HG02588 (cell line): Measurements from ENCODE around the gene UCKL1.
A peak's percentile ranks its signal among the peaks of the same experiment; 100 is the strongest.
"Not testable (repeated sequence)": the region's sequence is repeated elsewhere in the genome, so short reads cannot be mapped to it uniquely, and the experiment has no call there.

Experiments used
- ATAC-seq: cut with Tn5 transposase; IDR thresholded peaks from one replicate; pipeline ENCODE4 v1.9.1; 2021; ENCODE audit warnings: mild to moderate bottlenecking, moderate library complexity; ENCODE audit not compliant: unreplicated experiment

UCKL1 gene

GRCh38 chr20:63955827-63956663 is at the start of gene UCKL1:
TSS of gene UCKL1 (minus strand) at chr20:63956416. CDS start at chr20:63956372, 44 bp downstream.
- peak; percentile 63 for ATAC-seq

- no peak for ATAC-seq
These were observed 49.2 kb upstream of the UCKL1 start for GRCh38 chr20:64005394-64005793.

GRCh38 chr20:64003960-64004725 is 47.9 kb upstream of the UCKL1 start:
- ATAC-seq, result no peak

- ATAC-seq, result no peak
These were observed 45.4 kb upstream of the UCKL1 start for GRCh38 chr20:64001607-64002011.

GRCh38 chr20:64000906-64001305 is 44.7 kb upstream of the UCKL1 start:
- ATAC-seq, result no peak

- no peak for ATAC-seq
These were observed 26.7 kb upstream of the UCKL1 start for GRCh38 chr20:63982937-63983336.

GRCh38 chr20:63980806-63981728 is 24.9 kb upstream of the UCKL1 start, which contains the start of gene PRPF6:
TSS of gene PRPF6 (plus strand) at chr20:63981132. CDS start at chr20:63981246, 114 bp downstream.
- peak; percentile 48 for ATAC-seq

- peak; percentile 6 for ATAC-seq
These were observed 24.1 kb upstream of the UCKL1 start for GRCh38 chr20:63980317-63980805.

GRCh38 chr20:63979557-63980316 is 23.5 kb upstream of the UCKL1 start, which contains the start of gene SAMD10:
TSS of gene SAMD10 (minus strand) at chr20:63979642. CDS start at chr20:63979467, 175 bp downstream.
- no peak for ATAC-seq

GRCh38 chr20:63979229-63979556 is 23.0 kb upstream of the UCKL1 start:
- ATAC-seq, result no peak

GRCh38 chr20:63978319-63979228 is 22.4 kb upstream of the UCKL1 start:
- peak; percentile 32 for ATAC-seq

GRCh38 chr20:63977739-63978276 is 21.6 kb upstream of the UCKL1 start:
- ATAC-seq, result no peak

GRCh38 chr20:63976980-63977738 is 20.9 kb upstream of the UCKL1 start:
- no peak for ATAC-seq

GRCh38 chr20:63976511-63976910 is 20.3 kb upstream of the UCKL1 start:
- not testable (repeated sequence) for ATAC-seq

- no peak for ATAC-seq
These were observed 18.4 kb upstream of the UCKL1 start for GRCh38 chr20:63974402-63975200.

GRCh38 chr20:63973636-63974401 is 17.6 kb upstream of the UCKL1 start:
- ATAC-seq, result no peak
